Measurements from ENCODE around the gene NPR1. TPM values are rescaled to one million over a fixed set of nuclear protein-coding genes. Genes with fewer than 3 reads are reported as not detected.

The NPR1 gene
- total RNA-seq, 4 donors from 2014 or later, result 87.3 to 203 (median 120) TPM

- ATAC-seq (ENCODE audit: low FRiP score) (no peak), DNase-seq (ENCODE audit: low spot score) (no peak)
- TF ChIP-seq CTCF (IDR thresholded peaks at IDR 0.05), result no peak
These were observed 1.6 kb downstream of the NPR1 start for GRCh38 chr1:153680120-153680403.

DNA sequence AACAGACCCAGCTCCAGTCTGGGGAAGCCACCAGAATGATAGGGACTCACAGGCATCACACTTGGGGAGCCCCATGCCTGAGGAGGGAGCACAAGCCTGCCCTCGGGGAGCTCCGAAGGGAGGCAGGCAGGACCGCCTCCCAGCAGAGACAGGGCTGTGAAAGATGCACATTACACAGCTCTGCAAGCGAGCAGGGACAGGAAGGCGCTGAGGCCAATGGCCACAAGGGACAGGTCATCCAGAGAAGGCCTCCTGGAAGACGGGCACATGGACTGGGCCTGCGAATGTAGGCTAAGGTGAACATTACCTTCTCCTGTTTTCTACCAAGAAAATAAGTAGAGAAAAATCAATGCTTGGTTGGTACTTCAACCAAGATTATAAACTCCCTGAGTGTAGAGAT, 4.2 kb downstream of the NPR1 start:
- DNase-seq (ENCODE audit: low spot score) (no peak), ATAC-seq (ENCODE audit: low FRiP score) (no peak)
- TF ChIP-seq CTCF (IDR thresholded peaks at IDR 0.05), result no peak

GRCh38 chr1:153683854-153684253, 5.4 kb downstream of the NPR1 start:
- ATAC-seq (ENCODE audit: low FRiP score) (no peak), DNase-seq (ENCODE audit: low spot score) (no peak)
- no peak for TF ChIP-seq CTCF (IDR thresholded peaks at IDR 0.05)

DNA sequence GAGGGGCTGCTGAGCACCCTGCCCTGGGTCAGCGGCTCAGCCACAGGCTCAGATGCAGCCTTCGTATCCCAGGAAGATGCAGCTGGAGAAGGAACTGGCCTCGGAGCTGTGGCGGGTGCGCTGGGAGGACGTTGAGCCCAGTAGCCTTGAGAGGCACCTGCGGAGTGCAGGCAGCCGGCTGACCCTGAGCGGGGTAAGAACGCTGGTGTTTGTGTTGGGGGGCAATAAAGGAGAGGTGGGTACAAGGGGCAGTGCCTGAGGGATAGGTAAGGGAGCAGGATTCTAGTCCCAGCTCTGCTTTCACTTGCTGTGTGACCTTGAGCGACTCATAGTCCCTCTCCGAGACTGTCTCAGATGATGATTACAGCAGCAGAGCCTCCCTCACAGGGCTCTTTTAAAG, 6.4 kb downstream of the NPR1 start:
- TF ChIP-seq CTCF (IDR thresholded peaks at IDR 0.05), result no peak
- ATAC-seq (ENCODE audit: low FRiP score) (no peak), DNase-seq (ENCODE audit: low spot score) (no peak)

GRCh38 chr1:153685544-153686340, 7.3 kb downstream of the NPR1 start:
- TF ChIP-seq CTCF (IDR thresholded peaks at IDR 0.05), result no peak
- DNase-seq (ENCODE audit: low spot score) (no peak), ATAC-seq (ENCODE audit: low FRiP score) (no peak)

DNA sequence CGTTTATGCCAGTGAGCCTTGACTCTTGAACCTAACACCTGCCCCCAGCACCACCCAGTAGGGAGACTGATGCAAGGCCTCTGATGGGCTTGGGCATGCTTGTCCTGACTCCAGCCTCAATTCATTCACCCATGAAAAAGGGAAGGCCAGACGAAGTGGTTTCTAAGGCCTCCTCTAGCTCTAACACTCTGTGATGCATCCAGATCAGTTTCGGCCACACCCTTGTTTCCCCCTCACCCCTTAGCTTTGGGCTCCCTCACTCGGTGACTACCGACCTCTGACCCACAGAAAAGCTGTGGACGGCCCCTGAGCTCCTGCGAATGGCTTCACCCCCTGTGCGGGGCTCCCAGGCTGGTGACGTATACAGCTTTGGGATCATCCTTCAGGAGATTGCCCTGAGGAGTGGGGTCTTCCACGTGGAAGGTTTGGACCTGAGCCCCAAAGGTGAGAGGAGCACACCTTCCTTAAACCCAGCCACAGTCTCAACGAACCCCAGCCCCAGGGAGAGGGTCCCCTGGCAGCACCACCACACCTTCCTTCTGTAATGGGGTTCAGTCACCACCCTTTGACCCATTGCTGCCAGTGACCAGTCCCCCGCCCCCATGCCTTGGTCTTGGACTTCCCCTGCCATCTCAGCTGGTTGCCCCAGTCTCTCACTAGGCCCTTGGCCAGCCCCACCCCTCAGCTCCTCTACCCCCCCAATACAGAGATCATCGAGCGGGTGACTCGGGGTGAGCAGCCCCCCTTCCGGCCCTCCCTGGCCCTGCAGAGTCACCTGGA, 9.0 kb downstream of the NPR1 start:
- DNase-seq (ENCODE audit: low spot score) (no peak), ATAC-seq (ENCODE audit: low FRiP score) (no peak)
- TF ChIP-seq CTCF (IDR thresholded peaks at IDR 0.05), result no peak

- DNase-seq (ENCODE audit: low spot score) (no peak), ATAC-seq (ENCODE audit: low FRiP score) (no peak)
- TF ChIP-seq CTCF (IDR thresholded peaks at IDR 0.05), result no peak
These were observed 9.8 kb downstream of the NPR1 start for GRCh38 chr1:153688276-153688675.

All from omental fat pad (tissue), 4 donors.